NCI-H460 (cell line): ENCODE data around the gene FAM217B. TPM values are rescaled to one million over a fixed set of nuclear protein-coding genes. Genes with fewer than 3 reads are reported as not detected.
"Not testable (repeated sequence)": the region's sequence is repeated elsewhere in the genome, so short reads cannot be mapped to it uniquely, and the experiment has no call there.

Experiments
- DNase-seq: peaks from one replicate; pipeline ENCODE4 v3.0.0-alpha.2; 2016; ENCODE audit warnings: low read depth; ENCODE audit errors: extremely low read depth
- total RNA-seq: library from RNA; depleted of rRNA; stranded (reverse); fragments of >200 nt; shearing (Covaris generic); gene quantifications from 2 replicates; pipeline ENCODE4 v1.2.3, GENCODE V29; 2014

Gene FAM217B
- total RNA-seq, 1 experiment from 2014 or later: 10.7 TPM

DNA sequence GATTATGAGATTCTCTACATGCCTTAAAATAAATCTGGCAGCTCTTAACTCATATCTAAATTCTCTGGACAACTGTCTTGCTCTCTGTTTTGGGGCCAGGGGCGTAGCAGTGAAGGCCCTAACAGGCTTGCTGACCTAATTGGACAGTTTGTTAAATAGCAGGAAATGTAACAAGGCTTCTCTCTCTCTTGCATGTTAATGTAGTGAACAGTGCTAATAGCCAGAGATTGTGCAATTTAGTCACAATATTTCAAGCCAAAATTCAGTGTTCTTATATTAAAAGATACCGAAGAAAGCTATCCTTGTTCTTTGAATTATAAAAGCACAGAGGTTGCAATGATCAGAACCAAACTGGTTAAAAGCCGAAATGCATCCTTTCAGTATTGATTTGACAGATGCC lies 3.0 kb upstream of the FAM217B start:
- DNase-seq: no peak

DNA sequence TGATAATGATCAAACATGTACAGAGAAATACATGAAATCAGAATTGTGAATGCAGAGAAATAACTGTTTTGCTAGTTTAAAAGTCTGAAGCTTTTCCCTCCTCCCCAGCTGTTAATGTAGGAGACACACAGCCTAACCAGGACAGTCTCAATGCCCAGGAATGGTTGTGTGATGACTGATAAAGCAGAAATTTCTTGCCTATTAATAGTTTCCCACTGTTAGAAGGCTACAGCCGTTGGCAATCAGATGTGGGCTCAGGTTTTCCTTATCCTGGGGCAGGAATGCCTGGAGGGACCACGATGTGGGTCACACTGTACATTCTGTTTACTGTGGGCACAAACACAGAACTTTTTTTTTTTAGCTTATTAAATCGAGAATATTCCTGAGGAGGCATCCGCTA lies 2.0 kb upstream of the FAM217B start:
- DNase-seq: no peak

DNA sequence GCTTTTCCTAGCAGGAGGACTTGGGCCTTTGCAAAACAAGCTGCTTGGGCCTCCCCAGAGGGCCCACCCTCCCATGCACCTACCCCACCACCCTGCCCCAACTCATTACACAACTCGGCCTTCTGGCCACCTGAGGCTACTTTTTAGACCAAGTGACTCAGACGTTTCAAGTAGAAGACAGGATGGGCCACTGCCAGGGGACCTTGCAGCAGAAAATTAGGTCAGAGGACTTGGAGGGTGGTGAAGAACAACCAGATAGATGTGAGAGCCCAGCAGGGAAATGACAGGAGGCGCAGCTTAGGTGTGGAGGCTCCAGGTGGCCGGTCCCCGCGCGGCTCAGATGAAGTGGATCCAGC lies 1.5 kb upstream of the FAM217B start:
- no peak for DNase-seq

DNA sequence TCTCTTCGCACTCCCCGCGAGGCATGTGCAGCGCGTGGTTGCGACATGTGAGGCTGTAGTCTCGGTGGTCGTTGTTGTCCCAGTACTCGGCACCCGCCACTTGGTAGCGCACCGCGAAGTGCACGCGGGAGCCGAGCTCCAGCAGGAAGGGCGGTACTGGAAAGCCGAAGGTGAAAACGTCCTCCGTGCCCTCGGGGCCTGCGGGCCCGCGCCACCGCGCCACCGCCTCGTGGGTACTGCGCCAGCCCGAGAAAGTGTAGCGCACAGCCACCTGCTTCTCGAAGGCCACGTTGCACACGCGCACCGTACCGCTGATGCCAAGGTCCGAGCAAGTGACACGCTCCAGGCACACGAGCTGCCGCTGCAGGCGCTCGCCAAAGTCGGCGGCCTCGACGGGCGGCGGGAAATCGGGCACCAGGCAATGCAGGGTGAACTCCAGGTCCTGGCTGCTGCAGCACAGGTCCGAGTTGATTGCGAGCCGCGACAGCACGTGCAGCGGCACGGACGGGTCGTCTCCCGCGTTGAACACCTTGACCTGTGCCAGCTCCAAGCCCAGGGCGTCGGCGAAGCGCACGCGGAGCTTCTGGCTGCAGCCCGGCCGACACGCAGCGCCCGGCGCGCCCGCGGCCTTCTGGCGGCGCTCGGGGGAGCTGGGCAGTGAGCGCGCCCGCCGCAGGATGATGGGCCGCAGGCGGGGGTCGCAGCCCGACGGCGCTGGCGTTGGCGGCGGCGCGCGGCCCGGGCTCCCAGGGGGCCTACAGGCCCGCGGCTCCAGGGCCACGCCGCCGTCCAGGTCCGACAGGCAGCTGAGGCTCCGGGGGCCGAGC lies 924 bp upstream of the FAM217B start:
- DNase-seq: no peak

DNA sequence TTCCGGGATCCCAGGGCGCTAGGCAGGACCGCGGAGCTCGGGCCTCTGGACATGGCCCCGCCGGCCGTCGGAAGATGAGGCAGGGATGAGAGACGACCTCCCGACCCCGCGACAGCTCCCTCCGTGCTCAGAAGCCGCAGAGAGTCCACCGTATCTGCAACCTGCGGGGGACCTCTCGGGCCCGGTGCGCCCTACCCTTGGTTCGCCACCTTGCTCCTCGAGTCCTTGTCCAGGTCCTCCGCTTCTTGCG lies 385 bp upstream of the FAM217B start:
- no peak for DNase-seq

DNA sequence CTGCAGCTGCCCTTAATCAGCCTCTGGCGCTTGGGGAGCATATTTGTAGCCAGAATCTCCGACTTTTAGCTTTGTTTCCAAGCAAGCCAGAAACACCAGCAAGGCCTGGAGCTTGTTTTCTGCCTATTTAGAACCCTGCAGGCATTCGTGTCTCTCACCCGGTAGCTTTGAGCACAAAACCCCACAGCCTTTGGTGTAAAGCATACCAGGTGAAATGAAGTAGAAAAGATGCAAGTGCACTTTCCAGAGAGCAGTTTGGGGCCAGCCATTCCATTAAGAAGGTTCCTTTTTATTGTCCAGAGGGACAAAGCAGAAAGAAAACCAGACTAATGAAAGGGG lies 736 bp downstream of the FAM217B start:
- DNase-seq: no peak

DNA sequence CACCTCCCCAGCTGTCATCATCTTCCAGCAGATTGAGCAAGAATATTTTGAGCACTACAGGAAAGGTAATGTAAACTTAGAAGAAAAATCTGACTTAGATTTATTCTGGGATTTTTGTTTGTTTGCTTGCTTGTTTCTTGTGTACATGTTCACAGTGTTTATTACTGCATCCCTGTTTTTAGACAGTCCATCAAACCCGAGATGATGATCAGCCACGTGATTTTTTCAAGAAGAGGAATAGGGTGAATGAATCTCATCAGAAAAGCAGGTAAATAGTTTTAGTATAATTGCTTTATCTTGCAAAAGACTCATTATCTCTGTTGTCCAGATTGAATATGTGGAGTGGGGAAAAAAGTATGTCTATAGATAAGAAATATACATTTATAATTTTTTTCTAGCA lies 2.1 kb downstream of the FAM217B start:
- DNase-seq: no peak

DNA sequence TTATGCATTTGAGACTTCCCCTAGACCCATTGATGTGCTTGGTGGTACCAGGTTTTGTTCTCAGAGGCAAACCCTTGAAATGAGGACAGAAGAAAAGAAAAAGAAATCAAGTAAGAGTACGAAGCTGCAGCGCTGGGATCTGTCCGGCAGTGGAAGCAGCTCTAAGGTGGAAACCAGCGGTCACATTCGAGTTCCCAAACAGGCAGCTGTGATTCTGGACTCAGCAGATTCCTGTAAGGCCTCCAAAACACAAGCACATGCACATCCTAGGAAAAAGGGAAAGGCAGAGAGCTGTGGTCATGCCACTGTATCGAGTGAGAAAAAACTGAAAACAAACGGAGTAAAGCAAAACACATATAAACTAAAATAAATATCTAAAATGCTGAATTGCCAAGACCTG lies 4.5 kb downstream of the FAM217B start:
- no peak for DNase-seq

DNA sequence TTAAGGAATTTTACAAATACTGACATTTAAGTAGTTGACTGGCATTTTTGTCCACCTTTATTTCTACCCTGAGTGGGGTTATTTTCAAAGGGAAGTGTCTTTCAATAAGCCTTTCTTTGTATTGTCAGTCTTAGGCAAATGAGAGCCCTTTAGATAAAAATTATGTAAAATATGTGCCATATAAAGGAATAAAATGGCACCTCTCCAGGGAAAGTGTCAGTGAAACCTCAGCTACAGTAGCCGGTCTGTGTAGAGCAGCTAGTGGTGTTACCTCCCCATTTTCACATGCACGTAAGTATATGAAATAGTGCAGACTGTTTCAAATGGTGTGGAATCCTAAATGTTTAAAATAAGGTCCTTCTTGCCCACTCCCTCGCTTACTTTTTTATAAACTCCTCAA lies 5.0 kb downstream of the FAM217B start:
- DNase-seq: no peak

DNA sequence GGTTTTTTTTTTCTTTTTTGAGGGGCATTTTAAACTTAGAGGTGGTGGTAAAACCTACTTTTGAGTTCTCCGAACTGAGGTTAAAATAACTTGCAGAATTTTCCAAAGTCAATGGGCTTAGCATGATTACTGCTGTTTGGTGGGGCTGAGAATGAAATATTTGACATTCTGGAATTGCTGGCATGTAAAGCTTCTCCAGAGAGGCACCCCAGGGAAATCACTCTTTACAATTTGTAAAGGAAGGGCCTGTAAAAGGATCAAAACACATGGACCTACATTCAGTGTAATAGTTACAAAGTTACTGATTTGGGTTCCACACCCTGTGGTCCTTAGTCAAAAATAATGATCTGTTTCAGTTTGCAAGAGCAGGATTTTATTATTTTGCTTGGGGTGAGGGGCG lies 5.5 kb downstream of the FAM217B start:
- DNase-seq: no peak

DNA sequence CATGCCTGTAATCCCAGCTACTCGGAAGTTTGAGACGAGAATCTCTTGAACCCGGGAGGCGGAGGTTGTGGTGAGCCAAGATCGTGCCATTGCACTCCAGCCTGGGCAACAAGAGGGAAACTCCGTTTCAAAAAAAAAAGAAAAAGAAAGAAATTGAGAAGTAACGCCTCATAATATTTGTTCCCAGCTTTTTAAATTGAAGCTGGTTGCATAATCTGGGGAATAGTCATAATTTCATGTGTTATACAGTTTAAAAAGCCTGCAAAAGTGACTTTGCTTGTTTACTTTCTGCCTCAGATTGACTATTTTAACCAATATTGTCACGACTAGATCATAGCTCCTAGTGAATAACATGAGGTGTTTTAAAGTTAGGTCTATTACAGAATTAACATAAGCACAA lies 7.2 kb downstream of the FAM217B start:
- DNase-seq: no peak

DNA sequence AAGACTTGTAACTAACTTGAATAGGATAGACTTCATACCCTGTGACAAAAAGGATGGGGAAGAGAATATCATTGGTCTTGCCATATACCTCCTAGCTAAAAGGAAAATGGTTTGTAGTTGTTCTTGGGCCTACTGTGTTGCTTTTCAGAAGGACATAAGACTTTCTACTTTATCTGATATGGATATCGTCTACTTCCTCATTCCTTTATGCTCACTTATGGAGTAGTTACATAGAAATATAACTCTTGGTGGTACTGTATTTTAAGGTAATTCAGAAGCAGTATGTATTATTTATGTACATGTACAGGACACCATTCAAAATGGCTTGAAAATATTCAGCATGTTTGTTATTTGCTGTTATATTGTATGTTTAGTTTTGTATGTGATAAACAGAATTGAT lies 8.0 kb downstream of the FAM217B start:
- DNase-seq: no peak

DNA sequence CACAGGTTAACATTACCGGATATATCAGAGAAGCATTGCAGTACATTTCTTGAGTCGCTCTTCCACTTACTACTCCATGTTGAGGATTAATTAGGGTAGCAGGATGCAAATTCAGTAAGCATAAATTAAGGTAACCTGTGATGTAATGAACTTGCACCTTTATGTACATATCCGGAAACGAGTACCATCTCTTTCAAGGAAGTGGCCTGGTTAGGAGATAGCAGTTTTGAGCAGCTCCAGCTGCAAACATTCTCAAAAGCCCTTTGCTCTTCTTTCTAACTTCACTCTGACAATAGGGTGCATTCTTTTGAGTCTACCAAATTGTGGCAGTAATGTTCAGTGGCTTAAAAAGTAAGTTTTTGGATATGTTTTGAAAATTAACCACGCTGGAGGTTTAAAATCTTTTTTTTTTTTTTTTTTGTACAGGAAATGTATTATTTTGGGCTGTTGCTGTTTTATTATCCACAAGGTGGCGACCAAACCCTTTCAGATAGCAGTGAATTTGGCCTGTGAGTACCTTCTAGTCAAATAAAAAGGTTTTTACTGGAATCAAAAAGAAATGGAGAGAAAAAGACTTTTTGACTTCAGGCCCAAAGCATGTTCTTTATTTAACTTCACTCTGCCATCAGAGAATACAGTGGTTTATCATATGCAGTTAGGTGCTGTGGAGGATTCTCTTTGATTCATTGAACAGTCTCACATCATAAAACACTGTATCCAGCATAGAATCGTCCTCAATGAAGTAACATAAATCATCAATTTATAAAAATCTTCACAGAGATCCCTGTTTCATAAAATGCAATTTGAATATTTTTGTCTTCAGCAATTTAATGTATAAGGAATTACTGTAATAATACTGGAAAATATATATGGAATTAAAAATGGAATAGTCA lies 8.9 kb downstream of the FAM217B start:
- peak; percentile 32 for DNase-seq

DNA sequence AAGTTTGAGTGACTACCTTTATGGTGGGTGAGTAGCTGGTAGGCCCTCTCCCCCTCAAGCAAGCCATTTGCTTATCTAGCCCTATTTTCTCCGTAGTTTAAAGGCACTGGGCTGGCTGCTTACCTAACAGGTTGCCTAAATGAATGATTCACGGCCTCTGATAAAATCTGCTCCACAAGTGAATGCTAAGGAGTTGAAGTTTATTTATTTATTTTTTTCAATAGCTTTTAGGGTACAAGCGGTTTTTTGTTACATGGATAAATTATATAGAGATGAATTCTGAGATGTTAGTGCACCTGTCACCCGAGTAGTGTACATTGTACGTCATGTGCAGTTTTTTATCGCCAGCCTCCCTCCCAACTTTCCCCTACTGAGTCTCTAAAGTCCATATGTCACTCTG lies 9.7 kb downstream of the FAM217B start:
- DNase-seq: no peak

DNA sequence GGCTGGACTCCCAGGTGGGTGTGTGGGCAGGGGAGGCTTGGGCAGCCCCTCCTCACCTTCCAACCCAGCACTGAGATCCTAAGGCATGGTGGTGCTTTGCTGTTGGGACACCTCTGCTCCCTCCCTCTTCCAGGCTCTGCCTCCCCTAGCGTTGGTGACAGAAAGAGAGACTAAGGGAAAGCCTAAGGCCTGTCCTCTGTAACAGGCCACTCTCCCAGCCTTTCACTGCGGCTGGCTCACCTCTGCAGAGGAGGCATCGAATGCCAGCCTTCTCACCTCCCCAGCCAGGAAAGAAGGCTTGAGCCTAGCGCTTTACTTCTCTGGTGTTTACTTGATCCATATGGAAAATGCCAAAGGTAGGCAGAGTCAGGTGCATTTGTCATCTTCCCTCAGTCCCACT lies 14.5 kb downstream of the FAM217B start:
- no peak for DNase-seq

DNA sequence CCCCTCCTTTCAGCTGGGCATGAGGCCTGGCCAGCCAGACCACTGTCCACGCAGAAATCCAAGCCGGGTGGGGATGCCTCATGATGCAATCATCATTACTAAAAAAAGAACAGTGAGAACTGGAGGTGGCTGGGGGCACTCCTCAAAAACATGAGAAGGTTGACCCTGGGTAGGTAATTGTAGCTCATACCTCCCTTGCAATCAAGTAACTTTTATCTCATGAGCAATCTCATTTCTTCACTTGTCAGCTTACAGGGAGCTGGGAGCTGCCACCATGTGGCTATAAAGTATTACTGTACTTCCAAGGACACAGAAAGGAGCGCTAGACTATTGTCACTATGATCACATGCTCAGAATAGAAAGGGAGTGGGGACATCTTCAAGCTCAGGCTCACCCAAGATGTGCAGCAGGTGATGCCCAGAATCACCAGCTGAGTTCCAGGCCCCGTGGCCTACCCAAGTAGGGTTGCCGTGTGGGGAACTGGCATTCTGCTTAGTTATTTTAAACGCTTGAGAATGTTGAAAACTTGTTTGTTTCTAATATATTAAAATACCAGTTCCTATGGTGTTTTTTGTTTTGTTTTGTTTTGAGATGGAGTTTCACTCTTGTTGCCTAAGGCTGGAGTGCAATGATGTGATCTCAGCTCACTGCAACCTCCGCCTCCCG lies 15.1 kb downstream of the FAM217B start:
- peak; percentile 42 for DNase-seq

DNA sequence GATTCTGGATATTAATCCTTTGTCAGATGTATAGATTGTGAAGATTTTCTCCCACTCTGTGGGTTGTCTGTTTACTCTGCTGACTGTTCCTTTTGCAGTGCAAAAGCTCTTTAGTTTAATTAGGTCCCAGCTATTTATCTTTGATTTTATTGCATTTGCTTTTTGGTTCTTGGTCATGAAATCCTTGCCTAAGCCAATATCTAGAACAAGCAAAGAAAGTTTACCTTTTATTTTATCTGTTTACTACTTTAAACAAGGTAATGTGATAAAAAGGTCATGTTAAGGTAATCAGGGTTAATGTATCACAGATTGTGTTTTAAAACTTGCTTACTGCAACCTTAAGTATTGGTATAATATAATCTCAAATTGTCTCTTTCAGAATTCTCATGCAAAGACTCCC lies 17.4 kb downstream of the FAM217B start:
- not testable (repeated sequence) for DNase-seq

DNA sequence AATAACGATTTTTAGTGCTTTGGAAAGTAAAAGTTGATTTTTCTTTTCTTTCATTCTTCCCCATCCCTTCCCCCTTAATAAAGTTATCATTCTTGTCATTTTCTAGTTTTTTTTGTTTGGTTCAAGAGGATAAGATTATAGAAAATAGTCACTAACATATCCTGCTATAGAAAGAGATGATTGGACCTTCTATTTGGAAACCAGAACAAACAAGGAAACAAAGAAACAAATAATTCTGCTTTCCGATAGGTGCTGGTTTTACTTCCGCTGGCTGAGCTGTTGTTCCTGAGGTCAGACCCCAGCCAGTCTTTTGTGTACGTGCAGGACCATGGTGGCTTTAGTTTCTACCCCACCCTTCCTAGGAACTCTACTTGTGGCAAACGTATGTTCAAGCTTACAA lies 17.9 kb downstream of the FAM217B start, which contains the start of gene CDH26:
TSS of gene CDH26 (plus strand) at position 301 of the 400 bp plus-strand sequence. CDS start 304 bp downstream, outside the sequence.
- DNase-seq: no peak

DNA sequence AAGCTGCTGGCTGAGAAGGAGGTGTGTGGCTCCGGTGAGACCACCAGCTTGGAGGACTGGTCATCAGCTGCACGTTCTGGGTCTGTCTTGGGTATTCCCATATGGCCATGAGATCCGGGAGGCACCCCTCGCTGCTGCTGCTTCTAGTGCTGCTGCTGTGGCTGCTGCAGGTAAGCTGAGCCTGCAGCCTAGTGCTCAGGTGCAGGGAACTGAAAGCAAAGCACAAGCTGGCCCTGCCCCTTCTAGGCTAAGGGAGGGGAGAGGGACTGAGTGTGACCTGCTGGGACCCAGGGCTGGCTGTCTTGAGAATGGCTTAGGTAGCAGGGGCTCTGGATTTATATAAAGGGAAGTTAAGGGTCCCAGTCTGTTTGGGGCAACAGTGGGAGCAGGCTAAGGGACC lies 18.4 kb downstream of the FAM217B start:
- no peak for DNase-seq

DNA sequence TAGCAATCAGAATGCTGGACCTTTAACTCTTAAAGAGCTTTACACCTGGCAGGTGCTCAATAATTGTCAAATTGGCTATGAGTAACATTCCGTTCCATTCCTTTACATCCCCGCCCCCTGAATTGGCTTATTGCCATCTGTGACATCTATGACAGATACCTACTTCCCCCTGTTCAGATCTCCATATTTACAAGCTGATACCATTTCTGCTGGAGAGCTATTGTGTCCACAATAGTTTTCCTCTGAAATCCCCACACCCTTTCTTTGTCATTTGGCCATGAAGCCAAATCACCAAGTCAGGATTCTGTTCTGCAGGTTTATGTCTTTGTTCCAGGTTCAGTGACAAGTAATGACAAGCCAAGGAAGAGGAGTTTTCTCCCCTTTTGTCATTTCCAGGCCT lies 21.2 kb downstream of the FAM217B start:
- no peak for DNase-seq

DNA sequence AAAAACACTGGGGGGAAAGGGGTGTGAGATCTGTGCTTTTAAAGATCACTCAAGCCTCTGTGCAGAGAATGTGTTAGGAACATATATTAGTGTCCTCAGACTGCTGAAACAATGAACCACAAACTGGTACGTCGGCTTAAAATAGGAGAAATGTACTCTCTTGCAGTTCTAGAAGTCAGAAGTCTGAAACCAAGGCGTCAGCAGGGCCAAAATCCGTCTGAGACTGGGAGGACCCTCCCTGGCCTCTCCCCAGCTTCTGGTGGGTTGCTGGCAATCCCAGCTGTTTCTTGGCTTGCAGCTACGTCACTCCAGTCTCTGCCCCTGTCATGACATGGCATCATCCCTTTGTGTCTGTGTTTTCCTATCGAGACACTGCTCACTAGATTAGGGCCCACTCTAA lies 22.0 kb downstream of the FAM217B start:
- DNase-seq: no peak

DNA sequence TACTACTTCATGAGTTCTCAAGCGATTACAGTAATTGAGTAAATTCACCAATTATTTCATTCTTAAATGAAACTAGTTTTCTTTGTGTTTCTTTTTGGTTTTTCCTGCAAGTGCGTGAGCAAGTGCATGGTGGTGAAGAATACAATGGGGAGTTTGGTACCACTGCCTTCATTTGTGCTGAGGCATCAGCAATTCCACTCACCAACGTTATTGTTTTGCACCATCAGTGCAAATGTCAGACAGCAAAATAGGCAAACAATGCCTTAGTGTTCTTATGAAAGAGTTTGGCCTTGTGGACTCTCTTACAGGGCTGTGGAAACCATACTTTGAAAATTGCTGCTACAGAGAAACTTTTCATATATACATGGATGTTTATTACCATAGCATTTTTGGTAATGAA lies 26.2 kb downstream of the FAM217B start:
- no peak for DNase-seq
